Measurements from ENCODE around the gene RAB40A. TPM values are rescaled to one million over a fixed set of nuclear protein-coding genes. Genes with fewer than 3 reads are reported as not detected.
A peak's percentile ranks its signal among the peaks of the same experiment; 100 is the strongest.

RAB40A gene
- under 1 TPM in 1 of 2 experiments, not detected in 1; 0.11 TPM for total RNA-seq
- not detected for polyA plus RNA-seq

GRCh38 chrX:103519389-103519788 is at the start of gene RAB40A:
Gene RAB40A, minus strand, starts transcription at chrX:103519489. Its CDS starts 18,733 bp downstream, at chrX:103500756.
- H3K9me3 ChIP-seq (ENCODE audit: control insufficient read depth in 1 of 2, low read length in 2 of 2) = no peaks in the 10 kb centered on the region
- CTCF ChIA-PET (ENCODE audit: partially characterized antibody) = no interaction called here
- H3K27ac Mint-ChIP-seq = no peak within 1 kb of the TSS
- H3K4me1 ChIP-seq (ENCODE audit: insufficient read depth, low read length) = no peaks in the 10 kb centered on the region
- POLR2A ChIA-PET (ENCODE audit: partially characterized antibody) = no interaction called here
- no peak within 1 kb of the TSS for H3K4me3 ChIP-seq (ENCODE audit: low read length in 2 of 2)
- no peaks in the 10 kb centered on the region for H3K36me3 Mint-ChIP-seq
- no peaks in the 10 kb centered on the region for H3K27me3 Mint-ChIP-seq
- H3K27me3 ChIP-seq (ENCODE audit: insufficient read depth, low read length) = no peaks in the 10 kb centered on the region
- no peaks in the 10 kb centered on the region for H3K9me3 Mint-ChIP-seq
- no peak within 1 kb of the TSS for H3K4me3 Mint-ChIP-seq
- DNase-seq = no peak
- H3K27ac ChIP-seq (ENCODE audit: low read depth, low read length) = no peak within 1 kb of the TSS
- no peaks in the 10 kb centered on the region for H3K36me3 ChIP-seq (ENCODE audit: insufficient read depth, low read length)
- intact Hi-C loops (cut with micrococcal nuclease) = no loop called here
- no peaks in the 10 kb centered on the region for H3K4me1 Mint-ChIP-seq

- Mint-ChIP-seq H3K4me1 (no peaks in the 10 kb centered on the region), H3K27ac (no peak overlapping the region), H3K27me3 (peaks cover 0 to 2% of the 10 kb centered on the region in 2 donors), H3K4me3 (no peak overlapping the region), H3K9me3 (no peaks in the 10 kb centered on the region), H3K36me3 (no peaks in the 10 kb centered on the region)
- ChIA-PET CTCF (ENCODE audit: partially characterized antibody) (no interaction called here), POLR2A (ENCODE audit: partially characterized antibody) (no interaction called here)
- DNase-seq = no peak
- Histone ChIP-seq H3K4me3 (ENCODE audit: low read length in 2 of 2) (no peak overlapping the region), H3K9me3 (ENCODE audit: control insufficient read depth in 1 of 2, low read length in 2 of 2) (no peaks in the 10 kb centered on the region), H3K36me3 (ENCODE audit: insufficient read depth, low read length) (no peaks in the 10 kb centered on the region), H3K27me3 (ENCODE audit: insufficient read depth, low read length) (no peaks in the 10 kb centered on the region), H3K4me1 (ENCODE audit: insufficient read depth, low read length) (no peaks in the 10 kb centered on the region), H3K27ac (ENCODE audit: low read depth, low read length) (no peak overlapping the region)
- intact Hi-C loops (cut with micrococcal nuclease) = no loop called here
Measured at GRCh38 chrX:103565752-103566151, 46.5 kb upstream of the RAB40A start.

- no peak overlapping the region for H3K27ac Mint-ChIP-seq
- POLR2A ChIA-PET (ENCODE audit: partially characterized antibody) = no interaction called here
- CTCF ChIA-PET (ENCODE audit: partially characterized antibody) = no interaction called here
- DNase-seq = no peak
- no peak overlapping the region for H3K4me3 Mint-ChIP-seq
- no peaks in the 10 kb centered on the region for H3K4me1 Mint-ChIP-seq
- H3K36me3 Mint-ChIP-seq = no peaks in the 10 kb centered on the region
- intact Hi-C loops (cut with micrococcal nuclease) = no loop called here
- H3K27me3 Mint-ChIP-seq = peaks cover 0 to 2% of the 10 kb centered on the region in 2 donors
- Histone ChIP-seq H3K4me3 (ENCODE audit: low read length in 2 of 2) (no peak overlapping the region), H3K27ac (ENCODE audit: low read depth, low read length) (no peak overlapping the region), H3K36me3 (ENCODE audit: insufficient read depth, low read length) (no peaks in the 10 kb centered on the region), H3K27me3 (ENCODE audit: insufficient read depth, low read length) (no peaks in the 10 kb centered on the region), H3K4me1 (ENCODE audit: insufficient read depth, low read length) (no peaks in the 10 kb centered on the region), H3K9me3 (ENCODE audit: control insufficient read depth in 1 of 2, low read length in 2 of 2) (no peaks in the 10 kb centered on the region)
- no peaks in the 10 kb centered on the region for H3K9me3 Mint-ChIP-seq
Measured at GRCh38 chrX:103565197-103565596, 45.9 kb upstream of the RAB40A start.

- H3K4me3 Mint-ChIP-seq = no peak overlapping the region
- DNase-seq = no peak
- no peaks in the 10 kb centered on the region for H3K9me3 Mint-ChIP-seq
- POLR2A ChIA-PET (ENCODE audit: partially characterized antibody) = no interaction called here
- Histone ChIP-seq H3K9me3 (ENCODE audit: control insufficient read depth in 1 of 2, low read length in 2 of 2) (no peaks in the 10 kb centered on the region), H3K4me1 (ENCODE audit: insufficient read depth, low read length) (no peaks in the 10 kb centered on the region), H3K27ac (ENCODE audit: low read depth, low read length) (no peak overlapping the region), H3K4me3 (ENCODE audit: low read length in 2 of 2) (no peak overlapping the region), H3K27me3 (ENCODE audit: insufficient read depth, low read length) (no peaks in the 10 kb centered on the region), H3K36me3 (ENCODE audit: insufficient read depth, low read length) (no peaks in the 10 kb centered on the region)
- CTCF ChIA-PET (ENCODE audit: partially characterized antibody) = no interaction called here
- H3K27me3 Mint-ChIP-seq = peaks cover 0 to 2% of the 10 kb centered on the region in 2 donors
- no peaks in the 10 kb centered on the region for H3K4me1 Mint-ChIP-seq
- H3K36me3 Mint-ChIP-seq = no peaks in the 10 kb centered on the region
- intact Hi-C loops (cut with micrococcal nuclease) = no loop called here
- no peak overlapping the region for H3K27ac Mint-ChIP-seq
Measured at GRCh38 chrX:103562801-103563200, 43.5 kb upstream of the RAB40A start.

GRCh38 chrX:103560256-103560655 is 41.0 kb upstream of the RAB40A start:
- no peak overlapping the region for H3K4me3 Mint-ChIP-seq
- ChIA-PET CTCF (ENCODE audit: partially characterized antibody) (interaction anchor here (1.2 kb wide), 1 partner anchor 10 kb away, joined by 3 read pairs; no protein-coding TSS in a partner anchor), POLR2A (ENCODE audit: partially characterized antibody) (no interaction called here)
- no peak overlapping the region for H3K4me3 ChIP-seq (ENCODE audit: low read length in 2 of 2)
- no peak overlapping the region for H3K27ac ChIP-seq (ENCODE audit: low read depth, low read length)
- no peaks in the 10 kb centered on the region for H3K36me3 Mint-ChIP-seq
- H3K4me1 ChIP-seq (ENCODE audit: insufficient read depth, low read length) = no peaks in the 10 kb centered on the region
- no peak overlapping the region for H3K27ac Mint-ChIP-seq
- H3K9me3 Mint-ChIP-seq = no peaks in the 10 kb centered on the region
- no peaks in the 10 kb centered on the region for H3K4me1 Mint-ChIP-seq
- no peaks in the 10 kb centered on the region for H3K9me3 ChIP-seq (ENCODE audit: control insufficient read depth in 1 of 2, low read length in 2 of 2)
- H3K36me3 ChIP-seq (ENCODE audit: insufficient read depth, low read length) = no peaks in the 10 kb centered on the region
- no peak for DNase-seq
- intact Hi-C loops (cut with micrococcal nuclease) = no loop called here
- H3K27me3 Mint-ChIP-seq = peaks cover 2 to 4% of the 10 kb centered on the region in 2 donors
- H3K27me3 ChIP-seq (ENCODE audit: insufficient read depth, low read length) = no peaks in the 10 kb centered on the region

- H3K27ac ChIP-seq (ENCODE audit: low read depth, low read length) = no peak overlapping the region
- H3K27ac Mint-ChIP-seq = no peak overlapping the region
- ChIA-PET POLR2A (ENCODE audit: partially characterized antibody) (no interaction called here), CTCF (ENCODE audit: partially characterized antibody) (no interaction called here)
- no peak overlapping the region for H3K4me3 ChIP-seq (ENCODE audit: low read length in 2 of 2)
- H3K27me3 ChIP-seq (ENCODE audit: insufficient read depth, low read length) = no peaks in the 10 kb centered on the region
- no peak overlapping the region for H3K4me3 Mint-ChIP-seq
- no peaks in the 10 kb centered on the region for H3K9me3 Mint-ChIP-seq
- H3K27me3 Mint-ChIP-seq = peaks cover 0 to 4% of the 10 kb centered on the region in 2 donors
- H3K9me3 ChIP-seq (ENCODE audit: control insufficient read depth in 1 of 2, low read length in 2 of 2) = no peaks in the 10 kb centered on the region
- intact Hi-C loops (cut with micrococcal nuclease) = no loop called here
- peaks cover 11% of the 10 kb centered on the region for H3K4me1 ChIP-seq (ENCODE audit: insufficient read depth, low read length)
- H3K36me3 ChIP-seq (ENCODE audit: insufficient read depth, low read length) = no peaks in the 10 kb centered on the region
- peaks cover 6 to 7% (median 6%) of the 10 kb centered on the region in 4 donors for H3K4me1 Mint-ChIP-seq
- H3K36me3 Mint-ChIP-seq = no peaks in the 10 kb centered on the region
- no peak for DNase-seq
Measured at GRCh38 chrX:103556963-103557612, 37.8 kb upstream of the RAB40A start.

- Histone ChIP-seq H3K4me1 (ENCODE audit: insufficient read depth, low read length) (peaks cover 11% of the 10 kb centered on the region), H3K36me3 (ENCODE audit: insufficient read depth, low read length) (no peaks in the 10 kb centered on the region), H3K4me3 (ENCODE audit: low read length in 2 of 2) (peak overlapping the region; percentile 54 to 65), H3K9me3 (ENCODE audit: control insufficient read depth in 1 of 2, low read length in 2 of 2) (no peaks in the 10 kb centered on the region), H3K27me3 (ENCODE audit: insufficient read depth, low read length) (no peaks in the 10 kb centered on the region), H3K27ac (ENCODE audit: low read depth, low read length) (no peak overlapping the region)
- POLR2A ChIA-PET (ENCODE audit: partially characterized antibody) = no interaction called here
- Mint-ChIP-seq H3K4me1 (peaks cover 6 to 7% (median 6%) of the 10 kb centered on the region in 4 donors), H3K4me3 (peak overlapping the region; percentile 81 to 93 (median 88)), H3K27me3 (peaks cover 0 to 4% of the 10 kb centered on the region in 2 donors), H3K27ac (peak overlapping the region; percentile 74 to 95 (median 94)), H3K9me3 (no peaks in the 10 kb centered on the region), H3K36me3 (no peaks in the 10 kb centered on the region)
- peak; percentile 65 to 76 (median 72) for DNase-seq
- intact Hi-C loops (cut with micrococcal nuclease) = no loop called here
- CTCF ChIA-PET (ENCODE audit: partially characterized antibody) = no interaction called here
Measured at GRCh38 chrX:103554687-103555424, 35.6 kb upstream of the RAB40A start.

Data from CD4-positive, alpha-beta memory T cell (primary cell).